Fibroblast of lung (primary cell): Measurements from ENCODE around the gene ERFE.
"Not testable (repeated sequence)": the region's sequence is repeated elsewhere in the genome, so short reads cannot be mapped to it uniquely, and the experiment has no call there.

Experiments
- CTCF ChIP-seq, 2 donors: IDR thresholded peaks in 1 of 2; conservative IDR thresholded peaks in 1 of 2; 1 replicate in 1 of 2; 2 replicates in 1 of 2; pipeline ENCODE4 v1.5.1; 2011 to 2012; ENCODE audit warnings: low read length in 2 of 2, control low read depth in 1 of 2, inconsistent platforms in 1 of 2, low read depth in 1 of 2, mild to moderate bottlenecking in 1 of 2
- EZH2 ChIP-seq: IDR thresholded peaks from 2 replicates; pipeline ENCODE4 v1.5.1; 2012; ENCODE audit warnings: low read length, control low read depth, mild to moderate bottlenecking; ENCODE audit errors: missing control alignments

DNA sequence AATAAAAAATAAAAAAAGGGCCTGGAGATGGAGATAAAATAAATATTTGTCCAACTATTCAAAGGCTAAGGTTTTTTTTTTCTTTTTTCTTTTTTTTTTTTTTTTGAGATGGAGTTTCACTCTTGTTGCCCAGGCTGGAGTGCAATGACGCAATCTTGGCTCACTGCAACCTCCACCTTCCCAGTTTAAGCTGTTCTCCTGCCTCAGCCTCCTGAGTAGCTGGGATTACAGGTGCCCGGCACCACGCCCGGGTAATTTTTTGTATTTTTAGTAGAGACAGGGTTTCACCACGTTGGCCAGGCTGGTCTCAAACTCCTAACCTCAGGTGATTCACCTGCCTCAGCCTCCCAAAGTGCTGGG lies 12.3 kb downstream of the ERFE start:
- TF ChIP-seq CTCF (conservative IDR thresholded peaks at IDR 0.05 in 1 of 2, IDR thresholded peaks at IDR 0.05 in 1 of 2; ENCODE audit: low read depth in 1 of 2, low read length in 2 of 2); EZH2: not testable (repeated sequence)
